HL-60 (cell line): ENCODE measurements around the gene KRCC1.

Experiments
- CTCF ChIP-seq: IDR thresholded peaks from one replicate; pipeline ENCODE4 v1.5.1; 2011; ENCODE audit warnings: low read length, control low read depth, inconsistent platforms; ENCODE audit not compliant: insufficient read depth
- GABPA ChIP-seq: IDR thresholded peaks from 2 replicates; pipeline ENCODE4 v1.6.1; 2012; ENCODE audit warnings: low read depth
- POLR2AphosphoS5 ChIP-seq: IDR thresholded peaks from 2 replicates; pipeline ENCODE4 v1.6.1; 2012; ENCODE audit warnings: low read depth
- REST ChIP-seq: IDR thresholded peaks from 2 replicates; pipeline ENCODE4 v1.6.1; 2012; ENCODE audit warnings: low read depth; ENCODE audit not compliant: insufficient replicate concordance
- SPI1 ChIP-seq: IDR thresholded peaks from 2 replicates; pipeline ENCODE4 v1.6.1; 2012; ENCODE audit warnings: low read depth, mild to moderate bottlenecking, borderline replicate concordance

GRCh38 chr2:88027697-88028389, 27.7 kb downstream of the KRCC1 start:
- TF ChIP-seq REST (no peak), CTCF (no peak), POLR2AphosphoS5 (no peak), GABPA (no peak), SPI1 (no peak)
